ENCODE results near the gene POU3F3.

DNA sequence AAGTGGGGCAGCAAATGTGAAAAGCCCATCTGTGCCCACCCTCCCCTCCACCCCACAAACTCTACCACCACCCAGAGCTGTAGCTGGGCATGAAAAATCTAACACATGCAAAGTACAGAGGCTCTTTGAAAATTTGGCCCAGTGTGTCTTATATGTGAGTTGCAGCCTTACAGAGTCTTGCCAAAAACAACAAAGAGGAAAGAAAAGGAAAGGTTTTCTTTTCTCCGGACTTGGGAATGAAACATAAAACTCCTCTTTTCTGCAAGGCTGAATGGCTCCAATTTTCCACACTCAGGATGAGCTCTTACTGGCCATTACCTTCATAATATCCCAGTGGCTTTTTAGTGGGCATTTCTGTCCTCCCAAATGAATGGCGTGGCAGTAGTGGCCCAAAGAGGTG is 27.9 kb upstream of the POU3F3 start:
- TF ChIP-seq, protein P1, sequence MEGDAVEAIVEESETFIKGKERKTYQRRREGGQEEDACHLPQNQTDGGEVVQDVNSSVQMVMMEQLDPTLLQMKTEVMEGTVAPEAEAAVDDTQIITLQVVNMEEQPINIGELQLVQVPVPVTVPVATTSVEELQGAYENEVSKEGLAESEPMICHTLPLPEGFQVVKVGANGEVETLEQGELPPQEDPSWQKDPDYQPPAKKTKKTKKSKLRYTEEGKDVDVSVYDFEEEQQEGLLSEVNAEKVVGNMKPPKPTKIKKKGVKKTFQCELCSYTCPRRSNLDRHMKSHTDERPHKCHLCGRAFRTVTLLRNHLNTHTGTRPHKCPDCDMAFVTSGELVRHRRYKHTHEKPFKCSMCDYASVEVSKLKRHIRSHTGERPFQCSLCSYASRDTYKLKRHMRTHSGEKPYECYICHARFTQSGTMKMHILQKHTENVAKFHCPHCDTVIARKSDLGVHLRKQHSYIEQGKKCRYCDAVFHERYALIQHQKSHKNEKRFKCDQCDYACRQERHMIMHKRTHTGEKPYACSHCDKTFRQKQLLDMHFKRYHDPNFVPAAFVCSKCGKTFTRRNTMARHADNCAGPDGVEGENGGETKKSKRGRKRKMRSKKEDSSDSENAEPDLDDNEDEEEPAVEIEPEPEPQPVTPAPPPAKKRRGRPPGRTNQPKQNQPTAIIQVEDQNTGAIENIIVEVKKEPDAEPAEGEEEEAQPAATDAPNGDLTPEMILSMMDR (IDR thresholded peaks at IDR 0.05 in 2 of 3, conservative IDR thresholded peaks at IDR 0.05 in 1 of 3; ENCODE audit: borderline replicate concordance in 1 of 3, insufficient read depth in 1 of 3, low read depth in 2 of 3, low read length in 2 of 3): no peak
- no peak for TF ChIP-seq POLR2A (IDR thresholded peaks at IDR 0.05; ENCODE audit: borderline replicate concordance, extremely low read depth, insufficient read depth, insufficient read length)
- TF ChIP-seq ELF1 (IDR thresholded peaks at IDR 0.05; ENCODE audit: borderline replicate concordance, low read depth): no peak
- TF ChIP-seq POLR2AphosphoS5 (IDR thresholded peaks at IDR 0.05; ENCODE audit: low read depth, low read length): no peak
- no peak for TF ChIP-seq EZH2 (IDR thresholded peaks at IDR 0.05)
- TF ChIP-seq, protein P2, sequence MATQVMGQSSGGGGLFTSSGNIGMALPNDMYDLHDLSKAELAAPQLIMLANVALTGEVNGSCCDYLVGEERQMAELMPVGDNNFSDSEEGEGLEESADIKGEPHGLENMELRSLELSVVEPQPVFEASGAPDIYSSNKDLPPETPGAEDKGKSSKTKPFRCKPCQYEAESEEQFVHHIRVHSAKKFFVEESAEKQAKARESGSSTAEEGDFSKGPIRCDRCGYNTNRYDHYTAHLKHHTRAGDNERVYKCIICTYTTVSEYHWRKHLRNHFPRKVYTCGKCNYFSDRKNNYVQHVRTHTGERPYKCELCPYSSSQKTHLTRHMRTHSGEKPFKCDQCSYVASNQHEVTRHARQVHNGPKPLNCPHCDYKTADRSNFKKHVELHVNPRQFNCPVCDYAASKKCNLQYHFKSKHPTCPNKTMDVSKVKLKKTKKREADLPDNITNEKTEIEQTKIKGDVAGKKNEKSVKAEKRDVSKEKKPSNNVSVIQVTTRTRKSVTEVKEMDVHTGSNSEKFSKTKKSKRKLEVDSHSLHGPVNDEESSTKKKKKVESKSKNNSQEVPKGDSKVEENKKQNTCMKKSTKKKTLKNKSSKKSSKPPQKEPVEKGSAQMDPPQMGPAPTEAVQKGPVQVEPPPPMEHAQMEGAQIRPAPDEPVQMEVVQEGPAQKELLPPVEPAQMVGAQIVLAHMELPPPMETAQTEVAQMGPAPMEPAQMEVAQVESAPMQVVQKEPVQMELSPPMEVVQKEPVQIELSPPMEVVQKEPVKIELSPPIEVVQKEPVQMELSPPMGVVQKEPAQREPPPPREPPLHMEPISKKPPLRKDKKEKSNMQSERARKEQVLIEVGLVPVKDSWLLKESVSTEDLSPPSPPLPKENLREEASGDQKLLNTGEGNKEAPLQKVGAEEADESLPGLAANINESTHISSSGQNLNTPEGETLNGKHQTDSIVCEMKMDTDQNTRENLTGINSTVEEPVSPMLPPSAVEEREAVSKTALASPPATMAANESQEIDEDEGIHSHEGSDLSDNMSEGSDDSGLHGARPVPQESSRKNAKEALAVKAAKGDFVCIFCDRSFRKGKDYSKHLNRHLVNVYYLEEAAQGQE (IDR thresholded peaks at IDR 0.05; ENCODE audit: low read depth): no peak
- TF ChIP-seq EGR1 (IDR thresholded peaks at IDR 0.05; ENCODE audit: low read depth): no peak

Measured in HCT116 (cell line).